ENCODE measurements around the gene SNX33.

The SNX33 gene

DNA sequence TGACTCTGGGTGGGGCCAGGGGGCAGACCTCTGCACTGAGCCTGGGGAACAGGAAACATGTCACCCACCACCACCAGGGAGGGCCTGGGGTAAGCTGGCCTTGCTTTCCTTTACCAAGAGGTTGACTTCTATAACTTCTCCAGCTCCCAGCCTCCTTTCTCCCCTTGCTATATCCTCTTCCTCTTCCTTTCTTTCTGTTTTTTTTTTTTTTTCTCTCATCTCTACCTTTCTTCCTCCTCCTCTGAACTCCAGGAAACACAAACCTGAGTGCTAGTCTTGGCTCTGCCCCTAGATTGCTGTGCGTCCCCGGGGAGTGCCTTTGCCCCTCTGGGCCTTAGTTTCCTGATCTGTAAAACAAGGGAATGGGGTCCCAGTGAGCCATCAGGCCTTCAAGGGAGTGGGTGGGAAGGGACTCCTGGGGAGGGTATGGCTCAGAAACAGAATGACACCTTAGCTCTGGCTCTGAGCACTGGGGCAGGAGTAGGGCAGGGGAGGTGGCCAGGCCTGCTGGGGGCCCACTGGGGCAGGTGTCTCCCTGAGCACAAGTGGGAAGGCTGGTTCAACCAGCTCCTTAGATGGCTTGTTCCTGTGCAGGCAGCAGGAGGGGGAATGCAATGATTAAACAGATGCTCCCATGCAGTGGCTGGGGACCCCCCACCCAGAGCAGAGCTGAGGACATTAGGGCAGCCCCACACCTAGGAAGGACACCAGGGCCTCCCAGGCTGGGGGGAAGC is 4.3 kb downstream of the SNX33 start:
- Histone ChIP-seq H3K36me3 (ENCODE audit: control insufficient read depth, insufficient read depth, low read length) (no peaks in the 10 kb centered on the region), H3K4me3 (replicated peaks; ENCODE audit: low read depth, low read length) (no peak overlapping the region), H3K27me3 (replicated peaks; ENCODE audit: control insufficient read depth, insufficient read depth, low read length) (no peaks in the 10 kb centered on the region; the same call in 1 of the 2 replicates)
- no peak for DNase-seq (ENCODE audit: extremely low read depth, insufficient read length)
- TF ChIP-seq CTCF (IDR thresholded peaks at IDR 0.05; ENCODE audit: insufficient read depth, low read length, poor library complexity, severe bottlenecking): no peak

DNA sequence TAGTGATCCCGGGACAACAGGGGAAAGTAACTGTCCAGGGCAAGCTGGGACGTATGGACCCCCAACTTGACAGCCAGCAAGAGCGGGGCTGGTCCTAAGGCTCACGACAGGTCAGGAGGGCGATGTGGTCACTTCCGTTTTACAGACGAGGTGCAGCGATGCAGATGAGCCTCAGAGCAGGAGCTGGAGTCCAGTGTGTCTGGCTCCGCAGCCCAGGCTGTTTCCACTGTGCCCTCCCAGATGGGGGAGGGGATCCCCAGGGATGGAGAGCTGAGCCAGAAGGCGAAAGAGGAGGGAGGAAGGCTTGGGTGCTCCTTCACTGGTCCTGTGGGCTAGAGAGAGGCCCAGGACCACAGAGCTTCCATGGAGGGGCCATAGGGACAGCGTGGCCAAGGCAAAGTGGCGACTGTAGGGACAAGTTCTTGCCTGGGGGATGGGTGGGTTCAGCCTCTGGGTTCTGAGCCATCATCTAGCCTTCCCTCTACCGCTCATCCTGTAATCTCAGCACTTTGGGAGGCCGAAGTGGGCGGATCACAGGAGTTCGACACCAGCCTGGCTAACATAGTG is 5.7 kb downstream of the SNX33 start:
- Histone ChIP-seq H3K27me3 (replicated peaks; ENCODE audit: control insufficient read depth, insufficient read depth, low read length) (no peaks in the 10 kb centered on the region; the same call in 1 of the 2 replicates), H3K36me3 (ENCODE audit: control insufficient read depth, insufficient read depth, low read length) (no peaks in the 10 kb centered on the region), H3K4me3 (replicated peaks; ENCODE audit: low read depth, low read length) (no peak overlapping the region)
- DNase-seq (ENCODE audit: extremely low read depth, insufficient read length): no peak
- TF ChIP-seq CTCF (IDR thresholded peaks at IDR 0.05; ENCODE audit: insufficient read depth, low read length, poor library complexity, severe bottlenecking): no peak

DNA sequence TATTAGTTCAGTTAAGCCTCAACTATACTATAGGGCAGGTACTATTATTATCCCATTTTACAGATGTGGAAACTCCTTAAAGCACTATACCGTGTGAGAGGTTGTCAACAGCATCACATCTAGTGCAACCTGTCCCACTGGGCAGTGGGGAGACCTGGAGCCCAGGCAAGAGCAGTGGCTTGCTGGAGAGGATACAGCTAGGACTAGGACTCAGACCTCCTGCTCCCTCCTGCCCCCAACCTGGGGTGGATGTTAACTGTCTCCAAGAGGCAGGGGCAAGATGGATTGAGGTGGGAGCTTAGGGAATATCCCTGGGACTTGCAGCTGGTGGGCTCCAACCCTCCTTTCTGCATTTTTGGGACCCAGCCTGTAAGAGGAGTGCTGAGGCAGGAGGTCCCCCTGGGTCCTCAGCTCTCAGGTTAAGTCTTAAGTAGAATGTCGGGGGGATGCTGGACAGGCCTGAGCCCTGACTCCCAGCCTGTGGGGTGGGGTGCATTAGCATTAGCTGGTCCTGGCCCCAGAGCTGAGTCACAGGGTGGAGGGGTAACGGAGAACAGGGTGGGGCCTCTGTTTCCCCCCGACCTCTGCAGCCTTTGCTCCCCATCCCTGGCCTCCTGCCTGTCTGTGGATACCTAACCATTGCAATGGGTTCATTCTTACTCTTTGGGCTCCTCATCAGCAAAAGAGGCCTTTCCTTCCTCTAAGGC is 6.6 kb downstream of the SNX33 start:
- Histone ChIP-seq H3K27me3 (replicated peaks; ENCODE audit: control insufficient read depth, insufficient read depth, low read length) (no peaks in the 10 kb centered on the region), H3K4me3 (replicated peaks; ENCODE audit: low read depth, low read length) (no peak overlapping the region), H3K36me3 (ENCODE audit: control insufficient read depth, insufficient read depth, low read length) (no peaks in the 10 kb centered on the region)
- TF ChIP-seq CTCF (IDR thresholded peaks at IDR 0.05; ENCODE audit: insufficient read depth, low read length, poor library complexity, severe bottlenecking): no peak
- no peak for DNase-seq (ENCODE audit: extremely low read depth, insufficient read length)

DNA sequence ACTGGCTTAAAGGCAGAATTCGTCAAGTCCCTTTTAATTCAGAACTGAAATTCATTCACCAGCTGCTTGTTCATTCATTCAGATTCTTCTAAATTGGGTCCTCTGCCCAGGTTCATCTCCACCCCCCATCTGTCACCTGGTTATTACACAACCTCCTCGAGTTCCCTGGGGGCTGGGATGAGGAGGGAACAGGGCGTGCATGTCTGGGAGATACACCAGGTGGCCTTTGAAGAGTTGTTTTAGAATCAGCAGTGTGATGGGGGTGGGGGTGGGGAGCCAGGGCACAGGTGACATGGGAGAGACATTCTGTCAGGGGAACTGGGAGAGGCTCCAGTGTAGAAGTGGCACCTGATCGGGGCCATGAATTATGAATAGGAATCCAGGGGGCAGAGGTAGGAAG is 8.2 kb downstream of the SNX33 start:
- no peak for DNase-seq (ENCODE audit: extremely low read depth, insufficient read length)
- no peaks in the 10 kb centered on the region for H3K36me3 ChIP-seq (ENCODE audit: control insufficient read depth, insufficient read depth, low read length)
- H3K27me3 ChIP-seq (replicated peaks; ENCODE audit: control insufficient read depth, insufficient read depth, low read length): no peaks in the 10 kb centered on the region
- H3K4me3 ChIP-seq (replicated peaks; ENCODE audit: low read depth, low read length): no peak overlapping the region
- TF ChIP-seq CTCF (IDR thresholded peaks at IDR 0.05; ENCODE audit: insufficient read depth, low read length, poor library complexity, severe bottlenecking): no peak

- Histone ChIP-seq H3K36me3 (ENCODE audit: control insufficient read depth, insufficient read depth, low read length) (no peaks in the 10 kb centered on the region), H3K27me3 (replicated peaks; ENCODE audit: control insufficient read depth, insufficient read depth, low read length) (no peaks in the 10 kb centered on the region), H3K4me3 (replicated peaks; ENCODE audit: low read depth, low read length) (no peak overlapping the region)
- DNase-seq (ENCODE audit: extremely low read depth, insufficient read length): no peak
- TF ChIP-seq CTCF (IDR thresholded peaks at IDR 0.05; ENCODE audit: insufficient read depth, low read length, poor library complexity, severe bottlenecking): no peak
Measured at GRCh38 chr15:75656331-75656730, 8.6 kb downstream of the SNX33 start.

Data from GM06990 (cell line).